Endothelial cell of umbilical vein (primary cell): ENCODE results near the gene SMAD5. TPM values are rescaled to one million over a fixed set of nuclear protein-coding genes. Genes with fewer than 3 reads are reported as not detected.

ENCODE experiments used
- BruUV-seq: library from RNA; stranded (reverse); fragments of 400-500 nt; replicated peaks from 2 replicates; lab custom pipeline; 2021; lab: Mats Ljungman, UMichigan
- CTCF ChIA-PET: fragments of 300-600, 350-600 bp; sonication (Branson Sonifier 250); formaldehyde crosslinking; loops from one replicate; lab custom pipeline; 2021; ENCODE audit warnings: antibody characterized with exemption, inconsistent platforms; lab: Charles Lee
- POLR2A ChIA-PET: fragments of 300-600, 350-600 bp; sonication (Branson Sonifier 250); formaldehyde crosslinking; loops from one replicate; lab custom pipeline; 2021; ENCODE audit warnings: antibody characterized with exemption, inconsistent platforms; lab: Charles Lee
- DNase-seq: peaks from one replicate; pipeline ENCODE4 v3.0.0-alpha.2; 2011; ENCODE audit warnings: low read depth, low spot score
- FAIRE-seq: peaks from 2 replicates; lab custom pipeline; 2011; peaks lifted over from hg19 to GRCh38; lab: Jason Lieb, UNC
- H2AFZ ChIP-seq: 2 replicates; pipeline ENCODE4 v1.6.0; 2012; ENCODE audit warnings: low read depth, low read length, control low read depth, inconsistent platforms
- H3K27ac ChIP-seq: 2 replicates; pipeline ENCODE4 v1.5.1; 2011; ENCODE audit warnings: low read depth, mild to moderate bottlenecking, control low read depth, low read length, moderate library complexity; ENCODE audit not compliant: insufficient read depth
- H3K27me3 ChIP-seq, 2 experiments: 2 replicates each; pipeline versions ENCODE4 v1.6.0 to v1.6.1; 2011; ENCODE audit warnings: low read length in 2 of 2, mixed read lengths in 1 of 2; ENCODE audit not compliant: control insufficient read depth in 2 of 2, insufficient read depth in 2 of 2
- H3K36me3 ChIP-seq, 2 experiments: 2 replicates in 1 of 2; 3 replicates in 1 of 2; pipeline ENCODE4 v1.5.1; 2011; ENCODE audit warnings: low read length in 2 of 2, mild to moderate bottlenecking in 1 of 2, moderate library complexity in 1 of 2; ENCODE audit not compliant: control insufficient read depth in 2 of 2, insufficient read depth in 2 of 2; ENCODE audit errors: extremely low read depth in 1 of 2
- H3K4me1 ChIP-seq: 3 replicates; pipeline ENCODE4 v1.5.1; 2011; ENCODE audit warnings: mild to moderate bottlenecking, low read length; ENCODE audit not compliant: control insufficient read depth, insufficient read depth; ENCODE audit errors: extremely low read depth
- H3K4me2 ChIP-seq: 2 replicates; pipeline ENCODE4 v1.6.1; 2011; ENCODE audit warnings: low read length, control low read depth, mixed read lengths; ENCODE audit not compliant: insufficient read depth
- H3K4me3 ChIP-seq, 3 experiments: fragments of 200-600 bp in 1 of 3; sonication (generic), shearing (Covaris generic) in 1 of 3; replicated peaks in 1 of 3; 2 replicates each; pipeline ENCODE4 v1.5.1; 2011 to 2016; ENCODE audit warnings: control low read depth in 3 of 3, low read length in 3 of 3, mild to moderate bottlenecking in 2 of 3, inconsistent platforms in 1 of 3, low read depth in 1 of 3, moderate library complexity in 1 of 3; ENCODE audit not compliant: insufficient read depth in 1 of 3
- H3K79me2 ChIP-seq: 2 replicates; pipeline ENCODE4 v1.6.0; 2012; ENCODE audit warnings: low read length, inconsistent platforms; ENCODE audit not compliant: control insufficient read depth, insufficient read depth
- H3K9ac ChIP-seq: replicated peaks from 2 replicates; pipeline ENCODE3; 2011; ENCODE audit warnings: low read length, control low read depth; ENCODE audit not compliant: insufficient read depth; ENCODE audit errors: extremely low read depth
- H3K9me1 ChIP-seq: replicated peaks from 3 replicates; pipeline ENCODE4 v1.6.0; 2011; ENCODE audit warnings: mild to moderate bottlenecking, low read length; ENCODE audit not compliant: control insufficient read depth, insufficient read depth; ENCODE audit errors: extremely low read depth
- H3K9me3 ChIP-seq: replicated peaks from 2 replicates; pipeline ENCODE4 v1.5.1; 2012; ENCODE audit warnings: low read length, inconsistent platforms; ENCODE audit not compliant: control insufficient read depth, insufficient read depth
- H4K20me1 ChIP-seq: replicated peaks from 2 replicates; pipeline ENCODE3; 2011; ENCODE audit warnings: mild to moderate bottlenecking, low read length; ENCODE audit not compliant: control insufficient read depth, insufficient read depth; ENCODE audit errors: extremely low read depth
- EZH2 ChIP-seq: IDR thresholded peaks from 2 replicates; pipeline ENCODE4 v1.6.1; 2012; ENCODE audit warnings: borderline replicate concordance, low read depth, mild to moderate bottlenecking, moderate library complexity, low read length, inconsistent platforms; ENCODE audit not compliant: severe bottlenecking
- GATA2 ChIP-seq: IDR thresholded peaks from 2 replicates; pipeline ENCODE4 v1.7.0; 2011; ENCODE audit warnings: low read depth, mild to moderate bottlenecking, moderate library complexity, mixed read lengths, low read length; ENCODE audit not compliant: insufficient read length, insufficient read depth
- JUN ChIP-seq: IDR thresholded peaks from 2 replicates; pipeline ENCODE4 v1.6.1; 2011; ENCODE audit warnings: borderline replicate concordance, low read depth; ENCODE audit not compliant: insufficient read length, insufficient read depth
- MYC ChIP-seq: IDR thresholded peaks from one replicate; pipeline ENCODE4 v1.6.1; 2011; ENCODE audit warnings: mild to moderate bottlenecking, low read depth, low read length
- POLR2A ChIP-seq: IDR thresholded peaks from 2 replicates; pipeline ENCODE4 v1.6.1; 2012; ENCODE audit warnings: low read depth, mild to moderate bottlenecking, control low read depth, low read length
- POLR2AphosphoS5 ChIP-seq: IDR thresholded peaks from 2 replicates; pipeline ENCODE4 v1.6.1; 2012; ENCODE audit warnings: low read depth, mild to moderate bottlenecking, control low read depth, low read length, moderate library complexity; ENCODE audit not compliant: insufficient read depth
- dilution Hi-C: fragments of 300-500 bp; cut with MboI; formaldehyde crosslinking; loops from one replicate; pipeline ENCODE4 v1.15.0; 2019; ENCODE audit warnings: low sequenced_read_pairs; ENCODE audit not compliant: extremely low pct_ligation_motif_present
- intact Hi-C: fragments of 100-400 bp; cut with micrococcal nuclease; formaldehyde crosslinking; loops from one replicate; pipeline ENCODE4 v1.10.0; 2022
- polyA plus RNA-seq, 4 experiments: library from polyadenylated mRNA; depleted of rRNA in 3 of 4; stranded (reverse) in 3 of 4; unstranded in 1 of 4; fragments of >200 nt; gene quantifications; 2 replicates each; pipeline versions ENCODE4 v1.2.1 to v1.2.3, GENCODE V29; 2011 to 2012; ENCODE audit warnings: missing spikeins in 1 of 4
- total RNA-seq: library from RNA; stranded (reverse); gene quantifications from 2 replicates; pipeline ENCODE4 v1.2.3, GENCODE V29; 2021

SMAD5 gene
- total and polyA plus RNA-seq, 2 donors (not counting 3 experiments of a cell fraction or from before 2014, with no cell fraction given), result 26.0 to 66.0 TPM

DNA sequence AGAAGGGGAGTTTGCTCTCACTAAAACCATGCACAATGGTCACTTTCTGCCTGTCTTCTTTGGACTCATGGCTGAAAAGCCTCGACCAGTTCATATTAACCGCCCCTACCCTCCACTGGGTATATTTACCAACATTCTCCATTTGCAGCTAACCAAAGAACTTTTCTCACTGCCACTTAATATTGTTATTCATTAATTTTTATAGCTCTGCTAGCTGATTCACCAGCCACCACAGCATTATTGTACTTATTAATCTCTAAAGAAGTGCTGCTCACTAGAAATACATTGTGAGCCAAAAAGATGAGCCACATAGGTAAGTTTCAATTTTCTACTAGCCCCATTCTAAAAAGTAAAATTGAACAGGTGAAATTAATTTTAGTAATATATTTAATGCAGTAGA lies 93.8 kb downstream of the SMAD5 start:
- Histone ChIP-seq H3K9ac (no peak overlapping the region), H4K20me1 (no peaks in the 10 kb centered on the region), H3K4me2 (no peak overlapping the region), H3K9me3 (no peaks in the 10 kb centered on the region), H3K4me3 (no peak overlapping the region), H3K79me2 (no peaks in the 10 kb centered on the region), H2AFZ (no peak overlapping the region), H3K27ac (no peak overlapping the region), H3K4me1 (no peaks in the 10 kb centered on the region), H3K36me3 (no peaks in the 10 kb centered on the region), H3K27me3 (peaks cover 1 to 19% of the 10 kb centered on the region in 2 experiments), H3K9me1 (no peaks in the 10 kb centered on the region)
- dilution Hi-C loops (no loop called here), intact Hi-C loops (no loop called here)
- DNase-seq (no peak), FAIRE-seq (no peak)
- BruUV-seq, result no TSS peak
- ChIA-PET CTCF (interaction anchor here (1.3 kb wide), 1 partner anchor 14 kb away, joined by 3 read pairs; no protein-coding TSS in a partner anchor), POLR2A (no interaction called here)
- TF ChIP-seq POLR2AphosphoS5 (no peak), MYC (no peak), JUN (no peak)

DNA sequence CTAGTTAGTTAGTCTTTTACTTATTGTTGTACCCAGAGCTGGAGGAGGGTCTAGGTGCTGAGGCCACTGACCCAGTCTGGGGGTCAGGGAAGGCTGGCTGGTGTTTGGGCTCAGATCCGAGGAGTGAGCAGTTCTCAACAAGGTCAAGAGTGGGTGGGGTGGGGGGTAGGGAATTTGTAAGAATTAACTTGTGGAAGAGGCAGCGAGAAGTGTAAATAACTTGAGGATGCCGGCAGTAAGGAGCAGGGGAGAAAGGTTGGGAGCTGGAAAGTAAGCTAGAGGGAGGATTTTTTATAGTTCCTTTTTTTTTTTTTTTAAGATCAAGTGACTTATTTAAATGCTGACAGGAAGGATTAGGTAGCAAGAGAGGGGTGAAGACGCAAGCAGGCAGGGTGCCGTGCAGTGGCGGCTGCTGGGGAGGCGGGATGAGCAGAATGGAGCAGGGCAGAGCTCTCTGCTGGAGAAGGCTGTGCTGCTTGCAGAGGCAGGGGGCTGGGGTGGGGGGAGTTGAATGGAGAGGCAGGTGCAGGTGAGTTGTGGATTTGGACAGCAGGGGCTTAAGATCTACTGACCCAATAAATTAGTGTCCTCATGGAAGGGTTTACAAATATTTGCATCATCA lies 95.6 kb downstream of the SMAD5 start:
- intact Hi-C loops, result no loop called here
- Histone ChIP-seq H2AFZ (no peak overlapping the region), H3K27ac (no peak overlapping the region), H3K9ac (no peak overlapping the region), H3K36me3 (no peaks in the 10 kb centered on the region), H3K9me1 (no peaks in the 10 kb centered on the region), H3K4me1 (no peaks in the 10 kb centered on the region), H3K4me2 (no peak overlapping the region), H3K79me2 (no peaks in the 10 kb centered on the region), H3K27me3 (peaks cover 1 to 19% of the 10 kb centered on the region in 2 experiments), H3K4me3 (no peak overlapping the region), H3K9me3 (no peaks in the 10 kb centered on the region), H4K20me1 (no peaks in the 10 kb centered on the region)
- no peak for FAIRE-seq
- dilution Hi-C loops, result no loop called here
- DNase-seq, result no peak
- no TSS peak for BruUV-seq
- CTCF ChIA-PET, result no interaction called here
- POLR2A ChIA-PET, result no interaction called here
- TF ChIP-seq POLR2A (no peak), POLR2AphosphoS5 (no peak), EZH2 (no peak), GATA2 (no peak)
